Activated naive CD8-positive, alpha-beta T cell treated with anti-CD3 and anti-CD28 coated beads, Interleukin-2, amount 10 ng/mL, durations not matched to agents 7 days and 5 days (primary cell): ENCODE data around the gene LMTK2. TPM values are rescaled to one million over a fixed set of nuclear protein-coding genes. Genes with fewer than 3 reads are reported as not detected.
A peak's percentile ranks its signal among the peaks of the same experiment; 100 is the strongest.
"Not testable (repeated sequence)": the region's sequence is repeated elsewhere in the genome, so short reads cannot be mapped to it uniquely, and the experiment has no call there.

Source experiments
- ATAC-seq: fragments of 150-1000 bp; cut with Tn5 transposase; one replicate; pipeline ENCODE4 v1.10.0; 2021; ENCODE audit warnings: low read depth, moderate library complexity
- POLR2A ChIA-PET: fragments of 350-600 bp; sonication (Branson Sonifier 250); formaldehyde crosslinking; loops from one replicate; lab custom pipeline; 2021; ENCODE audit warnings: antibody characterized with exemption; lab: Charles Lee
- DNase-seq: peaks from one replicate; pipeline ENCODE4 v3.0.0; 2021
- H3K27ac Mint-ChIP-seq: one replicate; pipeline ENCODE4 v1.8.0; 2022; ENCODE audit warnings: mild to moderate bottlenecking, mixed read lengths
- H3K27me3 Mint-ChIP-seq: one replicate; pipeline ENCODE4 v1.8.0; 2022; ENCODE audit warnings: mild to moderate bottlenecking, moderate library complexity, mixed read lengths
- H3K36me3 Mint-ChIP-seq: one replicate; pipeline ENCODE4 v1.8.0; 2021; ENCODE audit warnings: mild to moderate bottlenecking, mixed read lengths
- H3K4me1 Mint-ChIP-seq: one replicate; pipeline ENCODE4 v1.8.0; 2021; ENCODE audit warnings: mixed read lengths
- H3K4me3 Mint-ChIP-seq: one replicate; pipeline ENCODE4 v1.8.0; 2022; ENCODE audit warnings: mild to moderate bottlenecking, moderate library complexity, mixed read lengths
- H3K9me3 Mint-ChIP-seq: one replicate; pipeline ENCODE4 v1.8.0; 2021; ENCODE audit warnings: mixed read lengths
- total RNA-seq, 2 experiments: library from RNA; stranded (reverse); gene quantifications; one replicate each; pipeline ENCODE4 v1.2.3, GENCODE V29; 2021

The LMTK2 gene
- total RNA-seq, 2 experiments from 2014 or later = 13.1 to 13.5 TPM

GRCh38 chr7:98115746-98116525, 9.3 kb downstream of the LMTK2 start:
- DNase-seq = no peak
- no peak for ATAC-seq
- Mint-ChIP-seq H3K36me3 (peaks cover 7% of the 10 kb centered on the region), H3K4me3 (no peak overlapping the region), H3K27ac (no peak overlapping the region), H3K9me3 (peaks cover 2% of the 10 kb centered on the region), H3K27me3 (peaks cover 4% of the 10 kb centered on the region), H3K4me1 (peaks cover 10% of the 10 kb centered on the region)
- POLR2A ChIA-PET = no interaction called here

GRCh38 chr7:98116656-98117461, 10.2 kb downstream of the LMTK2 start:
- POLR2A ChIA-PET = no interaction called here
- Mint-ChIP-seq H3K4me1 (peaks cover 10% of the 10 kb centered on the region), H3K27me3 (peaks cover 2% of the 10 kb centered on the region), H3K4me3 (no peak overlapping the region), H3K9me3 (peaks cover 2% of the 10 kb centered on the region), H3K36me3 (peaks cover 7% of the 10 kb centered on the region), H3K27ac (no peak overlapping the region)
- DNase-seq (no peak), ATAC-seq (no peak)

- peaks cover 2% of the 10 kb centered on the region for H3K36me3 Mint-ChIP-seq
- ATAC-seq (no peak), DNase-seq (no peak)
- H3K27me3 Mint-ChIP-seq = peaks cover 2% of the 10 kb centered on the region
- no peak overlapping the region for H3K4me3 Mint-ChIP-seq
- H3K27ac Mint-ChIP-seq = no peak overlapping the region
- no peaks in the 10 kb centered on the region for H3K9me3 Mint-ChIP-seq
- peaks cover 5% of the 10 kb centered on the region for H3K4me1 Mint-ChIP-seq
- POLR2A ChIA-PET = interaction anchor here (0.7 kb wide), 1 partner anchor 25 kb away, joined by 4 read pairs; no protein-coding TSS in a partner anchor
Observed at GRCh38 chr7:98119256-98119918, 12.7 kb downstream of the LMTK2 start.

- Mint-ChIP-seq H3K27me3 (no peaks in the 10 kb centered on the region), H3K9me3 (no peaks in the 10 kb centered on the region), H3K4me1 (peaks cover 2% of the 10 kb centered on the region), H3K27ac (no peak overlapping the region), H3K4me3 (no peak overlapping the region), H3K36me3 (peaks cover 2% of the 10 kb centered on the region)
- POLR2A ChIA-PET = no interaction called here
- ATAC-seq = no peak
- DNase-seq = no peak
Observed at GRCh38 chr7:98120559-98120958, 13.9 kb downstream of the LMTK2 start.

- ATAC-seq, POLR2A ChIA-PET, DNase-seq, H3K36me3 Mint-ChIP-seq, H3K27ac Mint-ChIP-seq, H3K4me3 Mint-ChIP-seq, H3K9me3 Mint-ChIP-seq, H3K4me1 Mint-ChIP-seq, H3K27me3 Mint-ChIP-seq: not testable (repeated sequence)
Observed at GRCh38 chr7:98121388-98121787, 14.7 kb downstream of the LMTK2 start.

- Mint-ChIP-seq H3K4me3 (no peak overlapping the region), H3K36me3 (no peaks in the 10 kb centered on the region), H3K9me3 (no peaks in the 10 kb centered on the region), H3K27ac (no peak overlapping the region), H3K4me1 (peaks cover 2% of the 10 kb centered on the region), H3K27me3 (peaks cover 4% of the 10 kb centered on the region)
- DNase-seq (no peak), ATAC-seq (no peak)
- POLR2A ChIA-PET = interaction anchor here (0.7 kb wide), 1 partner anchor 12 kb away, joined by 3 read pairs; no protein-coding TSS in a partner anchor
Observed at GRCh38 chr7:98123365-98123696, 16.7 kb downstream of the LMTK2 start.

- Mint-ChIP-seq H3K9me3 (no peaks in the 10 kb centered on the region), H3K36me3 (peaks cover 1% of the 10 kb centered on the region), H3K4me1 (no peaks in the 10 kb centered on the region), H3K27me3 (peaks cover 16% of the 10 kb centered on the region), H3K27ac (no peak overlapping the region), H3K4me3 (no peak overlapping the region)
- ATAC-seq = no peak
- DNase-seq = no peak
- POLR2A ChIA-PET = no interaction called here
Observed at GRCh38 chr7:98125759-98126158, 19.1 kb downstream of the LMTK2 start.

GRCh38 chr7:98126311-98127142, 19.9 kb downstream of the LMTK2 start:
- no peaks in the 10 kb centered on the region for H3K9me3 Mint-ChIP-seq
- H3K27me3 Mint-ChIP-seq = peaks cover 24% of the 10 kb centered on the region
- H3K4me3 Mint-ChIP-seq = no peak overlapping the region
- peaks cover 6% of the 10 kb centered on the region for H3K4me1 Mint-ChIP-seq
- H3K27ac Mint-ChIP-seq = no peak overlapping the region
- H3K36me3 Mint-ChIP-seq = peaks cover 1% of the 10 kb centered on the region
- DNase-seq = no peak
- no peak for ATAC-seq
- POLR2A ChIA-PET = no interaction called here

GRCh38 chr7:98128346-98128745, 21.7 kb downstream of the LMTK2 start:
- peaks cover 30% of the 10 kb centered on the region for H3K27me3 Mint-ChIP-seq
- ATAC-seq = no peak
- H3K27ac Mint-ChIP-seq = no peak overlapping the region
- POLR2A ChIA-PET = no interaction called here
- no peaks in the 10 kb centered on the region for H3K9me3 Mint-ChIP-seq
- H3K4me1 Mint-ChIP-seq = peaks cover 18% of the 10 kb centered on the region
- no peak overlapping the region for H3K4me3 Mint-ChIP-seq
- peaks cover 1% of the 10 kb centered on the region for H3K36me3 Mint-ChIP-seq
- DNase-seq = no peak

GRCh38 chr7:98130959-98131358, 24.3 kb downstream of the LMTK2 start:
- peaks cover 1% of the 10 kb centered on the region for H3K36me3 Mint-ChIP-seq
- peaks cover 47% of the 10 kb centered on the region for H3K27me3 Mint-ChIP-seq
- no peak overlapping the region for H3K4me3 Mint-ChIP-seq
- peaks cover 27% of the 10 kb centered on the region for H3K4me1 Mint-ChIP-seq
- H3K27ac Mint-ChIP-seq = no peak overlapping the region
- no peak for DNase-seq
- ATAC-seq = no peak
- POLR2A ChIA-PET = no interaction called here
- H3K9me3 Mint-ChIP-seq = no peaks in the 10 kb centered on the region

- POLR2A ChIA-PET = interaction anchor here (1.1 kb wide), 1 partner anchor 26 kb away, joined by 4 read pairs; no protein-coding TSS in a partner anchor
- peaks cover 6% of the 10 kb centered on the region for H3K36me3 Mint-ChIP-seq
- DNase-seq = no peak
- peak overlapping the region; percentile 11 for H3K27ac Mint-ChIP-seq
- ATAC-seq = peak; percentile 58
- no peaks in the 10 kb centered on the region for H3K9me3 Mint-ChIP-seq
- peak overlapping the region; percentile 65 for H3K4me3 Mint-ChIP-seq
- peaks cover 27% of the 10 kb centered on the region for H3K4me1 Mint-ChIP-seq
- H3K27me3 Mint-ChIP-seq = peaks cover 49% of the 10 kb centered on the region
Observed at GRCh38 chr7:98133181-98133580, 26.5 kb downstream of the LMTK2 start.

- ATAC-seq = peak; percentile 21
- Mint-ChIP-seq H3K4me1 (peaks cover 27% of the 10 kb centered on the region), H3K36me3 (peaks cover 8% of the 10 kb centered on the region), H3K27me3 (peaks cover 49% of the 10 kb centered on the region), H3K4me3 (peak overlapping the region; percentile 35), H3K9me3 (no peaks in the 10 kb centered on the region), H3K27ac (no peak overlapping the region)
- POLR2A ChIA-PET = interaction anchor here (1.1 kb wide), 1 partner anchor 26 kb away, joined by 4 read pairs; no protein-coding TSS in a partner anchor
- no peak for DNase-seq
Observed at GRCh38 chr7:98133621-98134303, 27.1 kb downstream of the LMTK2 start.
